IMR-90 (cell line): Measurements from ENCODE around the gene ZNF691. TPM values are rescaled to one million over a fixed set of nuclear protein-coding genes. Genes with fewer than 3 reads are reported as not detected.

ENCODE experiments used
- ATAC-seq: fragments of 200-7000 bp; cut with Tn5 transposase; 2 replicates; pipeline ENCODE4 v1.9.1; 2020; ENCODE audit warnings: low read depth, mild to moderate bottlenecking, moderate library complexity
- BruUV-seq: library from RNA; stranded (reverse); fragments of 400-500 nt; replicated peaks from 2 replicates; lab custom pipeline; 2021; lab: Mats Ljungman, UMichigan
- CTCF ChIA-PET: fragments of 300-600 bp; formaldehyde crosslinking; extraction: SDS; loops from one replicate; lab custom pipeline; 2021; ENCODE audit warnings: antibody characterized with exemption; lab: Yijun Ruan, JAX
- POLR2A ChIA-PET: fragments of 300-600 bp; sonication (Branson Sonifier 250); formaldehyde crosslinking; loops from one replicate; lab custom pipeline; 2022; ENCODE audit warnings: antibody characterized with exemption; ENCODE audit not compliant: unreplicated experiment; lab: Charles Lee
- DNase-seq: peaks from one replicate; pipeline ENCODE4 v3.0.0; 2013
- H2AFZ ChIP-seq: replicated peaks from 2 replicates; pipeline ENCODE3; 2013; ENCODE audit warnings: low read length, mild to moderate bottlenecking; ENCODE audit not compliant: poor library complexity
- H2AK5ac ChIP-seq: 2 replicates; pipeline ENCODE4 v1.6.1; 2013; ENCODE audit warnings: low read depth, low read length, inconsistent platforms
- H2AK9ac ChIP-seq: replicated peaks from 2 replicates; pipeline ENCODE3; 2013; ENCODE audit warnings: mild to moderate bottlenecking, low read depth, low read length, moderate library complexity; ENCODE audit not compliant: poor library complexity
- H2BK120ac ChIP-seq: 2 replicates; pipeline ENCODE4 v1.6.1; 2013; ENCODE audit warnings: low read depth, low read length, inconsistent platforms
- H2BK15ac ChIP-seq: 3 replicates; pipeline ENCODE4 v1.6.1; 2013; ENCODE audit warnings: low read depth, low read length, inconsistent platforms
- H2BK20ac ChIP-seq: 2 replicates; pipeline ENCODE4 v1.6.1; 2013; ENCODE audit warnings: low read depth, mild to moderate bottlenecking, inconsistent platforms, low read length, moderate library complexity
- H2BK5ac ChIP-seq: 2 replicates; pipeline ENCODE4 v1.6.1; 2013; ENCODE audit warnings: mild to moderate bottlenecking, low read depth, low read length, inconsistent platforms; ENCODE audit not compliant: poor library complexity, severe bottlenecking
- H3K14ac ChIP-seq: replicated peaks from 2 replicates; pipeline ENCODE4 v1.6.1; 2013; ENCODE audit warnings: low read depth, low read length, inconsistent platforms
- H3K18ac ChIP-seq: 2 replicates; pipeline ENCODE4 v1.6.1; 2013; ENCODE audit warnings: low read depth, low read length, control low read depth
- H3K23ac ChIP-seq: 2 replicates; pipeline ENCODE4 v1.6.1; 2013; ENCODE audit warnings: low read depth, low read length, inconsistent platforms
- H3K27ac ChIP-seq: 2 replicates; pipeline ENCODE4 v1.5.1; 2013; ENCODE audit warnings: mild to moderate bottlenecking, control low read depth, low read length; ENCODE audit not compliant: insufficient read depth
- H3K27me3 ChIP-seq: 2 replicates; pipeline ENCODE4 v1.6.1; 2013; ENCODE audit warnings: low read length; ENCODE audit not compliant: control insufficient read depth, insufficient read depth
- H3K36me3 ChIP-seq: 2 replicates; pipeline ENCODE4 v1.6.1; 2013; ENCODE audit warnings: low read length, mixed read lengths; ENCODE audit not compliant: control insufficient read depth, insufficient read depth
- H3K4ac ChIP-seq: 2 replicates; pipeline ENCODE4 v1.6.1; 2013; ENCODE audit warnings: low read depth, low read length, inconsistent platforms
- H3K4me1 ChIP-seq: 2 replicates; pipeline ENCODE4 v1.6.1; 2013; ENCODE audit warnings: low read length, mixed read lengths; ENCODE audit not compliant: control insufficient read depth, insufficient read depth
- H3K4me2 ChIP-seq: 2 replicates; pipeline ENCODE4 v1.6.1; 2013; ENCODE audit warnings: low read depth, mild to moderate bottlenecking, control low read depth, low read length, moderate library complexity
- H3K4me3 ChIP-seq: 2 replicates; pipeline ENCODE4 v1.5.1; 2013; ENCODE audit warnings: low read depth, mild to moderate bottlenecking, control low read depth, low read length, moderate library complexity; ENCODE audit not compliant: insufficient read depth
- H3K56ac ChIP-seq: 2 replicates; pipeline ENCODE4 v1.6.1; 2013; ENCODE audit warnings: low read length, inconsistent platforms; ENCODE audit not compliant: insufficient read depth; ENCODE audit errors: extremely low read depth
- H3K79me1 ChIP-seq, 2 experiments: 2 replicates each; pipeline ENCODE4 v1.6.1; 2013; ENCODE audit warnings: low read length in 2 of 2, inconsistent platforms in 1 of 2, low read depth in 1 of 2
- H3K9ac ChIP-seq: 2 replicates; pipeline ENCODE4 v1.6.1; 2013; ENCODE audit warnings: low read depth, low read length, control low read depth
- H3K9me1 ChIP-seq: 2 replicates; pipeline ENCODE4 v1.6.1; 2013; ENCODE audit warnings: low read length, inconsistent platforms; ENCODE audit not compliant: insufficient read depth
- H3K9me3 ChIP-seq: 2 replicates; pipeline ENCODE4 v1.6.1; 2013; ENCODE audit warnings: low read length; ENCODE audit not compliant: control insufficient read depth, insufficient read depth
- H4K20me1 ChIP-seq: 2 replicates; pipeline ENCODE4 v1.6.1; 2013; ENCODE audit warnings: low read length, inconsistent platforms; ENCODE audit not compliant: insufficient read depth
- H4K5ac ChIP-seq: 2 replicates; pipeline ENCODE4 v1.6.1; 2013; ENCODE audit warnings: mild to moderate bottlenecking, low read depth, low read length, control low read depth
- H4K8ac ChIP-seq, 2 experiments: 2 replicates each; pipeline ENCODE4 v1.6.1; 2013; ENCODE audit warnings: low read depth in 2 of 2, low read length in 2 of 2, control low read depth in 1 of 2, inconsistent platforms in 1 of 2
- H4K91ac ChIP-seq: 2 replicates; pipeline ENCODE4 v1.6.1; 2013; ENCODE audit warnings: low read depth, low read length, inconsistent platforms; ENCODE audit not compliant: insufficient read depth
- FOS ChIP-seq: fragments of 150-350 bp; IDR thresholded peaks from 2 replicates; pipeline ENCODE4 v1.6.1; 2016; ENCODE audit warnings: low read depth, low read length
- NFE2L2 ChIP-seq: fragments of 150-350 bp; IDR thresholded peaks from 2 replicates; pipeline ENCODE4 v1.6.1; 2016; ENCODE audit warnings: low read depth, mild to moderate bottlenecking, low read length
- POLR2A ChIP-seq: IDR thresholded peaks from 2 replicates; pipeline ENCODE4 v1.6.1; 2012; ENCODE audit warnings: mild to moderate bottlenecking, low read depth, low read length
- WGBS, 2 experiments: methylation state at CpG; one replicate each; pipeline versions ENCODE4 v1.1.5 to v1.1.7; 2013; ENCODE audit warnings: missing lambda C conversion rate in 2 of 2; ENCODE audit not compliant: insufficient read length in 1 of 2; ENCODE audit errors: extremely low coverage in 2 of 2; 5-methylcytosine and 5-hydroxymethylcytosine counted together
- dilution Hi-C: fragments of 300-500 bp; cut with HindIII; formaldehyde crosslinking; loops from one replicate; pipeline ENCODE4 v1.14.3; 2018; ENCODE audit warnings: low sequenced_read_pairs; ENCODE audit not compliant: unreplicated experiment
- in situ Hi-C: fragments of 300-500 bp; cut with MboI; formaldehyde crosslinking; loops from 3 replicates; pipeline ENCODE4 v1.14.3; 2019; ENCODE audit warnings: low sequenced_read_pairs, inconsistent platforms, mixed read lengths
- intact Hi-C: fragments of 100-400 bp; cut with micrococcal nuclease; formaldehyde crosslinking; loops from 2 replicates; pipeline ENCODE4 v1.10.0; 2022
- polyA plus RNA-seq, 3 experiments: library from polyadenylated mRNA; depleted of rRNA; stranded (reverse); fragments of >200 nt; gene quantifications; 2 replicates each; pipeline ENCODE4 v1.2.3, GENCODE V29; 2012; ENCODE audit warnings: low replicate concordance in 1 of 3
- total RNA-seq: library from RNA; depleted of rRNA; stranded (reverse); fragments of >200 nt; gene quantifications from 2 replicates; pipeline ENCODE4 v1.2.3, GENCODE V29; 2012
- TF ChIP-seq, protein P1 (sequence below): conservative IDR thresholded peaks from 2 replicates; pipeline ENCODE4 v1.5.1; 2012; ENCODE audit warnings: mild to moderate bottlenecking, low read depth, low read length, improper control_type of control experiment

The ZNF691 gene
- total and polyA plus RNA-seq, 2 of the 4 experiments (the other 2 are of a cell fraction), result 6.8 to 13.6 TPM

DNA sequence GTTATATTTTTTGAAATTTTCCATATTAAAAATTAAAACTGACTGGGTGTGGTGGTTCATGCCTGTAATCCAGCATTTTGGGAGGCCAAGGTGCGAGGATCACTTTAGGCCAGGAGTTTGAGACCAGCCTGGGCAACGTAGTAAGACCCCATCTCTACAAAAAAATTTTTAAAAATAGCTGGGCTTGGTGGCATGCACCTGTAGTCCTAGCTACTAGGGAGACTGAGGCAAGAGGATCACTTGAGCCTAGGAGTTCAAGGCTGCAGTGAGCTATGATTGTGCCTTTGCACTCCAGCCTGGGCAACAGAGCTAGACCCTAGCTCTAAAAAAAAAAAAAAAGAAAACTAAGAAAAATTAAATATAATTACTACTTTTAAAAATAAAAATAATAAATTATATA lies 24.7 kb upstream of the ZNF691 start:
- Histone ChIP-seq H3K4ac (no peak overlapping the region), H3K9ac (no peak overlapping the region), H3K36me3 (no peaks in the 10 kb centered on the region), H3K4me2 (no peak overlapping the region), H4K5ac (no peak overlapping the region), H3K56ac (no peak overlapping the region), H3K79me1 (peaks cover 21 to 37% of the 10 kb centered on the region in 2 experiments), H3K27me3 (no peaks in the 10 kb centered on the region), H4K20me1 (no peaks in the 10 kb centered on the region), H3K4me1 (no peaks in the 10 kb centered on the region), H3K9me1 (no peaks in the 10 kb centered on the region; the same call in 1 of the 2 replicates), H3K18ac (no peak overlapping the region), H3K9me3 (no peaks in the 10 kb centered on the region), H2AFZ (no peak overlapping the region), H2BK5ac (no peak overlapping the region), H2BK120ac (no peak overlapping the region), H4K8ac (no peak overlapping the region), H2BK20ac (no peak overlapping the region), H3K14ac (no peak overlapping the region), H3K23ac (no peak overlapping the region), H3K27ac (no peak overlapping the region), H4K91ac (no peak overlapping the region), H2AK5ac (no peak overlapping the region), H3K4me3 (no peak overlapping the region), H2BK15ac (no peak overlapping the region), H2AK9ac (no peak overlapping the region)
- ATAC-seq (no peak), DNase-seq (no peak)
- intact Hi-C loops (no loop called here), dilution Hi-C loops (no loop called here), in situ Hi-C loops (no loop called here)
- POLR2A ChIA-PET, result interaction anchor here (0.6 kb wide), 1 partner anchor 1334 kb away, joined by 3 read pairs; no protein-coding TSS in a partner anchor
- CTCF ChIA-PET, result no interaction called here
- BruUV-seq, result no TSS peak
- no peak for TF ChIP-seq NFE2L2
- no peak for TF ChIP-seq POLR2A
- TF ChIP-seq, protein P1, sequence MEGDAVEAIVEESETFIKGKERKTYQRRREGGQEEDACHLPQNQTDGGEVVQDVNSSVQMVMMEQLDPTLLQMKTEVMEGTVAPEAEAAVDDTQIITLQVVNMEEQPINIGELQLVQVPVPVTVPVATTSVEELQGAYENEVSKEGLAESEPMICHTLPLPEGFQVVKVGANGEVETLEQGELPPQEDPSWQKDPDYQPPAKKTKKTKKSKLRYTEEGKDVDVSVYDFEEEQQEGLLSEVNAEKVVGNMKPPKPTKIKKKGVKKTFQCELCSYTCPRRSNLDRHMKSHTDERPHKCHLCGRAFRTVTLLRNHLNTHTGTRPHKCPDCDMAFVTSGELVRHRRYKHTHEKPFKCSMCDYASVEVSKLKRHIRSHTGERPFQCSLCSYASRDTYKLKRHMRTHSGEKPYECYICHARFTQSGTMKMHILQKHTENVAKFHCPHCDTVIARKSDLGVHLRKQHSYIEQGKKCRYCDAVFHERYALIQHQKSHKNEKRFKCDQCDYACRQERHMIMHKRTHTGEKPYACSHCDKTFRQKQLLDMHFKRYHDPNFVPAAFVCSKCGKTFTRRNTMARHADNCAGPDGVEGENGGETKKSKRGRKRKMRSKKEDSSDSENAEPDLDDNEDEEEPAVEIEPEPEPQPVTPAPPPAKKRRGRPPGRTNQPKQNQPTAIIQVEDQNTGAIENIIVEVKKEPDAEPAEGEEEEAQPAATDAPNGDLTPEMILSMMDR, result no peak
- TF ChIP-seq FOS, result no peak
- WGBS, 2 experiments, result no CpG with 5 or more reads among the region's 2 CpGs
